Cerebellar cortex (tissue), 1 donor: ENCODE measurements around the gene GNAZ.

ENCODE experiments used
- DNase-seq: peaks from one replicate; pipeline ENCODE4 v3.0.0-alpha.2; 2015; ENCODE audit warnings: low spot score

Gene GNAZ

DNA sequence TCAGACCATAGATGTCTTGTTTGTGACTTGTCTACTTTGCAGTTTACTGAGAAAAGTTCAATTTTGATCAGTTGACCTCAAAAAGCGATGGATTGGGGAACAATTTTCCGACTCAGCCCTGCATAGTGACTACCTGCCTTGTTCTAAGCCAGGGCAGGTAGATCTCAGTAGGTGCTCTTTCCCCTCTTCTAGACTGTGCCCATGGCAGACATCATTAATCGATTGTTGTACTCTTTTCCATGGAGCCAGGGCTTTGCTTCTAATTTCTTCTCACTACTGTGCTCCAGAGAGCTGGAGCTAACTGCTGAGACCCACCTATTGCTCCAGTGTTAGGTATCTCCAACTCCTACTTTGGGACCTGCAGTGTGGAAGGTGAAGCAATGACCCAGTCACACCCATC lies 84.8 kb downstream of the GNAZ start:
- DNase-seq, result no peak

DNA sequence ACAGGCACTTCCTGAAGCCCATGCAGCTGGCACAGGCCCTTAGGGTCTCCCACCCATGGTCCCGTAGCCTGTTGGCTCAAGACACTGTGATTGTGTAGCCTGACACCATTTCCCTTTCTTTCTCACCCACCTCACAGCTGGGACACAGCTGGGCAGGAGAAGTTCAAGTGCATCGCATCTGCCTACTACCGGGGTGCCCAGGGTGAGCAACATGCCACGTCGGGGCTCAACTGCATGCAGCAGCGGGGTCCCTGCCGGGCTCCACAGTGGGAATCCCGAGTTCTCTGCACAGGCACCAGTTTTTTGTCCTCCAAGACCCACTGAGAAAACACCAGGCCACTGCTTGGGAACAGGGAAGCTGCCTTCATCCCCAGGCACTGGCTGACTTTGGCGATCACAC lies 85.5 kb downstream of the GNAZ start:
- DNase-seq, result no peak

DNA sequence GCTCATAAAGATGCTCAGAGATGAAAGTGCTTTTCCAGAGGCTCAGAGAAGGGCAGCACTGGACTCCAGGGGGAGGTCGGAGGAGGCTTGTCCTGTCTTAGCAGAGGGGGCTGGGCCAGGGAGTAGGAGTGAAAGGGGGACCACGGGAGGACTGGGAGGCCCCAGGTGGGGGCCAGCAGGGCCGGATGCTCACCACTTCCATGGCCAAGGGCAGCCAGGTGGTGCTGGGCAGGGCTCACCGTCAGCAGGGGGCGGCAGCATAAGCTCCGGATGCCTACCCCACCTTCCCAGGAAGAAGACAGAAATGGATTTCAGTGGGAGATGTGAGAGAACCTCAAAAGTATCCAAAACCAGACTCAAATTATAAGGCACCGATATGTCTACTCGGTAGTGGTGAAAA lies 86.0 kb downstream of the GNAZ start:
- DNase-seq, result no peak

DNA sequence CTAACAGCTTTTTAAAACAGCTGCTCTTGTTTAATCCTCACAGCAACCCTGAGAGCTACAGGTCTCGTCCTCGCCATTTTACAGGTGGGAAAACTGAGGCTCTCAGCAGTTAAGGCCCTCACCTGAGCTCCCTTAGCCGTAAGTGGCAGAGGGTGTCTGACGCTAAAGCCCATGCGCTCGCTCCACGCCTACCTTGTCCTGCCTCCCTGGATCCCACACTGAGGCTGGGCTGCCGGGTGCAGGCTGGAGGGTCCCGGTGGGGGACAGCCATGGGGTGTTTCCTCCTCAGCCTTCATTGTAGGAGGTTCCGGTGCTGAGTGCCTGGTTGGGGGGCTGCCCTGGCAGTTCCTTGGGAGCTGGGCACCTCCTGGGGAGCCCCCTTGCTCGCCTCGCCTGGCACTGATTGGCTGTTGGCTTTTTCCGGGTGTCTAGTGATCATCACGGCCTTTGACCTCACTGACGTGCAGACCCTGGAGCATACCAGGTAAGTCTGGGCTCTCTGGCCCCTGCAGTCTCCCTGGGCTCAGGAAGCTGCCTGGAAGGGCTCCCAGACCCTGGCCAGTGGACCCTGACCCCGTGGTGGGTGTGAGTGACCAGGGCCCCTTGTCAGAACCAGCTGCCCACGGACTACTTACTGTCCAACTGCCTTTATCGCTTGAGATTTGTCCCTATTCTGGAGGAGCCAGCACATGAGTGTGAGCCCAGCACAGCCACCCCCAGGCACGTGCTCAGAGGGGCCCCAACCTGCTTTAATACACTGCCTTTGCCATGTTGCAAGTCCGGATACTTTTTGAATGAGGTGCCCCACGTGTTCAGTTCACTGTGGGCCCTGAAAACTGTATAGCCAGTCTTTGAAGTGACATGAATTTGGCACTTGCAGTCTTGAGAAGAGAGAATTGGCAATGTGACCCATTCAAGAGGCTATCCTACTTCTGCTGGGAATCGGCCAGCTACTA lies 87.5 kb downstream of the GNAZ start:
- DNase-seq, result no peak

DNA sequence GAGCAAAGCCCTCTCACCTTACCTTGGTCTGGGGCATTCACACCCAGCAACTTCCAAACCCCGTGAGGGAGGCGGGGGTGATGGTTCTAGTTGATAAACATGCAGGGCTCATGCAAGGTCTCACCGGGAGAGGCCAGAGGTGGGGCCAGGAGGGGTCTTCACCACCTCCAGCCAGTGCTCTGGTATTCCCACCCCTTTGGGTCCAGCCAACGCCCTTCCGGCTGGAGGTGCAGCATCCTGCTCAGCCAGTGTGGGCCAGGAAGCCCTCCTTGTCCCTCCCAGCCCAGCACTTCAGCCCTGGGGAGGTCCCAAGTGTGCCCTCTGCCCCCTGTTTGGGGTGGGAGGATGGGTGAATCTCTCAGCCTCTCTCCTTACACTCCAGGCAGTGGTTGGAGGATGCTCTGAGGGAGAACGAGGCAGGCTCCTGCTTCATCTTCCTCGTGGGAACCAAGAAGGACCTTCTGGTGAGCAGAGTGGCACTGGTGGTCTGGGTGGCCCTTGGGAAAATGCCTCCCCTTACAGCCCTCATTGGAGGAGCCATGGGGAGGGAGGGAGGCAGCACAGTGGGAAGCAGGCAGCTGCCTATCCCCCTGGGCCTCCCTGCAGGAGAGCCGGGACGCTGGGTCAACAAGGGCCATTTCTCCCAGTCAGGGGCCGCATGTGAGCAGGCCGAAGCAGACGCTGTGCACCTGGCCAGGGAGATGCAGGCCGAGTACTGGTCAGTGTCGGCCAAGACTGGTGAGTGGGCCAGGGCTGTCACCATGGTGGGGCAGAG lies 88.4 kb downstream of the GNAZ start:
- DNase-seq, result no peak

DNA sequence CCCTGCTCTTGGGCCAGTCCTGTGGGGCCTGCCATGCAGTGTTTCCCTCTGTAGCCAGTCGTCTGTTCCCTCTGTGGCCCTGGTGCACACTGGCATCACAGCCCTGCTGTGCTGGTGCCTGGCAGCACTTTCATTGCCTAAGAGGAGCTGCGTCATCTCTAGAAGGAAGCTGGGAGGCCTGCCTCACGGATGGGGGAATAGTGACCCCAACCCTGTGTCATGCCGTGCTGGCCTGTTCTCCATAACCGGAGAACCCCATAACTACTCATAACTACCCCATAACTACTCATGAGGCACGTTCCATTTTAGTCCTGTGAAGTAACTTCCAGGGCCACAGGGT lies 88.9 kb downstream of the GNAZ start:
- no peak for DNase-seq

DNA sequence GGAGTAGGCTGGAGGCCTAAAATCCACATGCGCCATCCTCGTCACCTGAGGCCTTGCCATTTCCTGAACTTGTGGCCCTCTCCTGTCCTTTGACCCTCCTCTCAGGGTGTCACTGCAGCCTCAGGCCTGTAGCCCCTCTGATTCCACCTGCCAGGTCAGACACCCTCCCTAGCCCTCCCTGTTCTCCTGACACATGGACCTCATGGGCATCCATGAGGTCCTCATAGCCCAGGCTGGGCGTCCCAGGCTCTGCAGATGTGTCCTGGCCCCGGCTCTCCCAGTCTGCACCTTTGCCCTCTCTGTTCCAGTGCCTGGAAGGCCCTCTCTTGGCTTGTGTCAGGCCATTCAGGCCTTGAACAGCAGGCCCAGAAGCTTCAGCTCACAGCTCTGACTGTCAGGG lies 90.7 kb downstream of the GNAZ start:
- DNase-seq, result no peak

DNA sequence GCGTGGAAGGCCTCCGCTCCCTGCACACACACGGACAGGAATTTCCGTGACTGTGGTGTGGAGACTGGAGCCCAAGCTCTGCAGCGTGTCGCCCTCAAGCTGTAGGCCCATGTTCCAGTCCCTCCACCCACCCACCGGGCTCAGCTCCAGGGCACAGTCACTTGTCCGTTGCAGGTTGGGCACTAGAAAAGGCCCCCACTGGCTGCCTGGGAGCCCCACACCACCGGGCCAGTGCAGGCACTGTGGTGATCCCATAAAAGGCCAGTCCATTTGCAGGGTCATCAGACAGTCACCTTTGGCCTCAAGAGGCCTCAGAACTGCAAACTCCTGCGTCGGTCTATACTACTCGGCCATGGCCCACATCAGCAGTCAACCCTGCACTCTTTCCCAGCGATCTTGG lies 91.3 kb downstream of the GNAZ start:
- DNase-seq, result no peak

DNA sequence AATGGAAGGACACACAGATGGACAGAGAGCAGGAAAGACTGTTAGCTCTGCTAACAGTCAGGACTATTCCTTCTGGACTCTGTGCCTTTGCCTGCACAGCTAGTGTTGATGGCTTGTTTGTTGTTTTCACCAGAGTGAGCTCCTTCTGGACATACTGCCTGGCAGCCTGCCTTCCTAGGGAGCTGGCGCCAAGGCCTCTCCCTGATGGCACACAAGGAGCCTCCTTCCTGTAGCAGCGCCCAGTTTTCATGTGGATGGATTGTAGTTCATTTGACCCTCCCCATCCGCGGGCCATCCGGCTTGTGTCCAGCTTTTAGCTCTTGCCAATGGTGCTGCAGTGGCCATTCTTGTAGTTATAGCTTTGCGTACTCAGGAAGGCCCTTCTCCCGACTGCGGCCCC lies 93.3 kb downstream of the GNAZ start:
- DNase-seq, result peak; percentile 94

DNA sequence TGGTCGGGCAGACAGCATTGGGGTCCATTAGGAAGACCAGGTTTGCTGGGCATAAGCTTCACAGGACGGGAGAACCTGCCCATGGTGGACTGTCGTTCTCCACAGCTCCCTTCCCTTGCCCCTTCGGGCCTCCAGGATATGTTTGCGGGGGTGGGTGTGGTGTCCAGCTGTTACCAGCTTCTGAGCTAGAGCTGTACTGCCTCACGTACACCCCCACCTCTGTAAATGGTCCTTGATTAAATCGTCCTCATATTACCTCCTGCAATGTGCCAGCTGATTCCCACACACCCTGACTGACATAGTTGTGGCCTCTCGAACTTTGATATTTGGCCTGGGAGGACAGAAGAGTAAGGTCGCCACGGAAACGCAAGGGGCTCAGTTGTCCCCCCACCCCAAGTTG lies 93.8 kb downstream of the GNAZ start:
- no peak for DNase-seq

DNA sequence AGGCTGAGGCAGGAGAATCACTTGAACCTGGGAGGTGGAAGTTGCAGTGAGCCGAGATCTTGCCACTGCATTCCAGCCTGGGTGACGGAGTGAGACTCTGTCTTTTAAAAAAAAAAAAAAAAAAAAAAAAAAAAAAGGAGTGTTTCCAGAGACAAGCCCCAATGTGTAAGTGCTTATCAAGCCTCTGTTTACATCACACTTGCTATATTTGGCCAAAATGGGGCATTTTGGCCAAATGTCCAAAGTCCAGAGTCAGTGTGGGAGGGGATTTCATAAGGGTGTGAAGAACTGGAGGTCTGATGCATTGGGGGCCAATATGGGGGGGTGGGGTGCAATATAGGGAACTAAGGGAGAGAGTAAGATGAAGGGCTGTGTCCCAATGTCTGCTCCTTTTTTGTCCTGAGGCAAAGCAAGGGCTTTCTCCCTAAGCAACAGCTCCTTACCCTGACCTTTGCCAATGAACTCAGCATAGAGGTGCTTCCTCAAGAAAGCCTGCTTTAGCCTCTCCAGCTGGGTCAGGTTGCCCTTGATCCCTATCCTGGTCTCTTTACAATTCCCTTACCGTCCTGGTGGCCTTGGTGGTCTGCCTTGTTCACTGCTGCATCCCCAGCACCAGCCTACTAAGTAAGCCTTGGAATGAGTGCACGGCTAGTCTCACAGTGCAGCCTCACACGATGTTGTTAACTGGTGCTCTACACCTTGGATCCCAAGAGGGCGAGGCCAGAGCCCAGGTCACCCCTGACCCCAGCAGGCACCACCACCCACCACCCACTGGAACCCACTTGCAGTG lies 95.9 kb downstream of the GNAZ start:
- DNase-seq, result no peak

DNA sequence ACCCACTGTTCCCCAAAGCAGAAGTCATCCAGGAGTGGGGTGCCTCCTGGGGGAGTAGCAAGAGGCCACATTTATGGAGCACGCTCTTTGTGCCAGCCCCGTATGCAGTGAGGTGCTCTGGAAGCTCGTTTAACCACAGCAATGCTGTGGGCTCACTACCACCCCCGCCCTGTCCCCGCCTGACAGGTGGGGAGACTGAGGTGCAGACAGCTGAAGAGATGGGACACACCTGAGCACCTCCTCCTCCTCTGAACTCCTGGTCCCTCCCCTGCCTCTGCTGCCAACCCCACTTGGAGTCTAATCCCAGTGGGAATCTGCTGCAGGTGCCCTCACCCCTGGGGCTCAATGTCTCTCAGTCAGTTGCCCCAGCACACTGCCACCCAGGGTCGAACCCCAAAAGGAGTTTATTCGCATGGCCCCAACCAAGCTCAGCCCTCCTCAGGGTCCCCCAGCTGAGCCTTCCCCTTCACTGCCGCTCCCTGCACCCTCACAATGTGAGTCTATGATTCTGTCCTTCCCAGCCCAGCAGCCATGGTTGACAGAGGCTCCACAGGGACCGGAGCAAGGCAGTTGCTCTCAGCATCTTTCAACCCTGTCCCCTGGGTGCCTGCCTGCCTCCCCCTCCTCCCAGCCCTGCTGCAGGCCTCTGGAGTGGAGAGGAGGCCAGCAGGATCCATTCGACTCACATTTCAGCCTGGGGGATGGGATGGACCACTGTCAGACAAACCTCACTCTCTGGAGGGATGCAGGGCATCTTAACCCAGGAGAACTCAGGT lies 96.7 kb downstream of the GNAZ start:
- DNase-seq, result no peak

DNA sequence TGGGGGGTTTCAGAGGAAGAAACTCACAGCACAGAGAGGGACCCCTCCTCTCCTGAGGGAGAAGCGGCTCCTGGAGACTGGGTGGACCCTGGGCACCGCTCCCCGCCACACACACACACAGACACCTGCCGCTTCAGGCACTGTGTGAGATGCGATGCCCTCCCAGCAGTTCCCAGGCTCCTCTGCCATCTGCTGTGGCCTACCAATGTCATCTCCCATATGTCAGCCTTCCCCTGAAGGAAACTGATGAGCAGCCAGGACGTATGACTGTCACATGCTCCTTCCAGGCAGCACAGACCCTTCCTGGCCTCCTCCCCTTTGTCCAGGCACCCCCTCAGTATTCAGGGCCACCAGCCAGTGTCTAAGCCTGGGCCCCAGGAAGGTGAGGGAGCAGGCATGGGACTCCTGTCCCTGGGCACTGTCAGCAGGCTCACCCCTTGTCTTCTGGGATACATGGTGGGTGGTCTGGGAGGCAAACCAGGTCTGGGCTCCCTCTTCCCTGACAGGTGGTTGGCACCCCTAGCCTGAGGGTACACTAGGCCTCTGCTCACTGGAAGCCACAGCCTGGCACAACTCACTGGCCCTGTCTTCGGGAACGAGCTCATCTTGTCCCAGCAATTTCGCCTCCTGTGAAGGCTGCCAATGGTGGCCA lies 98.2 kb downstream of the GNAZ start:
- DNase-seq, result peak; percentile 89

DNA sequence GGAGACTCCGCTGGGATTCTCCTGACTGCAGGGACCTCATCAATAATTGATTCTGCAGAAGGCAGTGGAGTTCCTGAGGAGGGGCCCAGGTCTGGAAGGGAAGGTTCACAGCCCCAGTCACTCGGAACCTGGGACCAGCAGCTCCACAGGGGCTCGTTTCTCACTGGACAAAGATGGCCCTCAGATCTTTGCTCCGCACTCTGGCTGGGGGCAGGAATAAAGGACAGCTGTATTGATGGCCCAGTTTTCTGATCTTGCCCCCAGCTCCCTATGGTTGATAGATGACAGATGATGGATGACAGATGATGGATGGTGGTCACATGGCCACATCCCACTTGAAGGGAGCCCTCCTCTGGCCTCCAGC lies 98.7 kb downstream of the GNAZ start:
- no peak for DNase-seq
